Measurements from ENCODE around the gene ABCG1. TPM values are rescaled to one million over a fixed set of nuclear protein-coding genes. Genes with fewer than 3 reads are reported as not detected.

The ABCG1 gene
- total RNA-seq, 1 donor from 2014 or later, result 1.3 TPM

DNA sequence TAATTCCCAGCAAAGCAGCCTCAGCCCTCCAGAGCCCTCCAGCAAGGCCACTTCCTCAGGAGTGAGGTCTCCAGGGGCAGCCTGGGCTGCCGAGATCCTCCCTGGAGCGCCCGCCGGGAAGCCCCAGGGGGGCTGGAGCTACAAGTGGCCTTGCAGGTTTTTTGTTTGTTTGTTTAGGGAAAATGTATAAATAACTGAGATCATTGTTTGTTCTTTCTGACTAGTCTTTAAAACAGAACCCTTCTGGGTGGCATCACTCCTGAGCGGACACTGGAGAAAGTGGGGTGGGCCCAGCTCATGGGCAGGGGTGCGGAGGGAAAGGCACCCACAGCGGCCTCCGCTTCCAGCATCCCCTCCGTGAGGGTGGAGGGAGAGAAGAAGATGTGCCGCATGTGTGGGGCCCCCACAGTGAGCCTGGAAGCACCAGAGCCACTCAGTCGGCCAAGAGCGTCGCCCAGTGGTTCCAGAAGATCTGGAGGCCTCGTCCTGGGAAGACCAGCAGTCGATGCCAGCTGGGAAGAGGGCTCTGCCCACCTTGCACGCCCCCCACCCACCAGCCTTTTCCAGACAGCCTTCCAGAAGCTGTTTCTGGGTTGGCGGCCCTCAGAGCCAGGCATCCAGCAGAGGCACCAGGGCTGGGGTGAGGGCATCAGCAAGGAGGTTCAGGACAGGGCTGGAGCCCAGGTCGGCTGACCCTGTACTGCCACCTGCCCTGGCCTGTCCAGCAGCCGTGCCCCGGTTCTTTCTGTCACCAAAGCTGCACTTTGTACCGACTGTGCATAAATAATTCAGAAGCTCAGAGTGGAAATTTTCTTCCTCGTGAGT is 61.6 kb downstream of the ABCG1 start:
- no peaks in the 10 kb centered on the region for H3K9me3 Mint-ChIP-seq (ENCODE audit: unreplicated experiment)
- Histone ChIP-seq H3K4me1 (ENCODE audit: insufficient read depth, low read length) (peaks cover 3% of the 10 kb centered on the region), H3K9ac (ENCODE audit: low read length) (no peak overlapping the region), H3K36me3 (ENCODE audit: insufficient read depth, low read length) (no peaks in the 10 kb centered on the region), H3K79me2 (ENCODE audit: insufficient read depth, low read length) (no peaks in the 10 kb centered on the region), H3K27ac (ENCODE audit: low read depth, low read length) (no peak overlapping the region), H3K27me3 (ENCODE audit: insufficient read depth, low read length) (no peaks in the 10 kb centered on the region), H2AFZ (ENCODE audit: low read depth, low read length) (no peak overlapping the region), H3K4me3 (ENCODE audit: insufficient read depth, low read depth, low read length) (no peak overlapping the region), H3K4me2 (ENCODE audit: low read length) (no peak overlapping the region), H4K20me1 (ENCODE audit: insufficient read depth, low read length) (no peaks in the 10 kb centered on the region), H3K9me3 (ENCODE audit: insufficient read depth, low read depth, low read length) (no peaks in the 10 kb centered on the region)
- peaks cover 4% of the 10 kb centered on the region for H3K4me1 Mint-ChIP-seq (ENCODE audit: low read depth, unreplicated experiment)
- no peak overlapping the region for H3K4me3 Mint-ChIP-seq (ENCODE audit: unreplicated experiment)
- no peak for FAIRE-seq
- TF ChIP-seq CTCF (IDR thresholded peaks at IDR 0.05; ENCODE audit: insufficient read depth, low read depth, low read length), result no peak
- no peak for TF ChIP-seq EZH2 (IDR thresholded peaks at IDR 0.05; ENCODE audit: insufficient read depth, low read length)
- H3K36me3 Mint-ChIP-seq (ENCODE audit: low read depth, unreplicated experiment), result no peaks in the 10 kb centered on the region
- no peak overlapping the region for H3K27ac Mint-ChIP-seq (ENCODE audit: unreplicated experiment)
- no peak for DNase-seq (ENCODE audit: low read depth)
- peaks cover 29% of the 10 kb centered on the region for H3K27me3 Mint-ChIP-seq (ENCODE audit: low read depth, unreplicated experiment)

DNA sequence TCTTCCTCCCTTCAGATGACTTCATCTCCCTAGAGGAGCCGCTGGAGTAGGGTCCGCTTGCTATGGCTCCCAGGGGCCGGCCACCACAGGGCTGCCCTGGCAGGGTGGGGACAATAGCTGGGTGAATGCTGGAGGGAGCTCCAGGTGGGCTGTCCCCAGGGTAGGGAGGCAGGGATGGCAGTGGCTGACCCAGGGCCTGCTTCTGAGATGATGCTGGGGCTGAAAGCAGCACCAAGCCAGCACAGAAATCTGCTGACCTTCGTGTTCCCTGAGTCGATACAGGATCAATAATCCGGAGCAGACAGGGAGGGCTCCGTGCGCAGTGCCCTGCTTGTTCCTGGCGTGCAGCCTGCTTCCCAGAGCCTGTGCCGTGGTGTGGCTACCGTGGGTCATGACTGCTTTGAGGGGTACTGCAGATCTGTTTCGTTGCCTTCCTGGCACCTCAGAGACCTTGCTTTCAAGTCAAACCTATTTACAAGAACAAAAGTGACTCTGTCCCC is 62.3 kb downstream of the ABCG1 start:
- Histone ChIP-seq H3K4me3 (ENCODE audit: insufficient read depth, low read depth, low read length) (no peak overlapping the region), H3K9ac (ENCODE audit: low read length) (no peak overlapping the region), H3K9me3 (ENCODE audit: insufficient read depth, low read depth, low read length) (no peaks in the 10 kb centered on the region), H3K27me3 (ENCODE audit: insufficient read depth, low read length) (no peaks in the 10 kb centered on the region), H3K4me2 (ENCODE audit: low read length) (no peak overlapping the region), H4K20me1 (ENCODE audit: insufficient read depth, low read length) (no peaks in the 10 kb centered on the region), H3K4me1 (ENCODE audit: insufficient read depth, low read length) (peaks cover 3% of the 10 kb centered on the region), H3K36me3 (ENCODE audit: insufficient read depth, low read length) (no peaks in the 10 kb centered on the region), H3K79me2 (ENCODE audit: insufficient read depth, low read length) (no peaks in the 10 kb centered on the region), H2AFZ (ENCODE audit: low read depth, low read length) (no peak overlapping the region), H3K27ac (ENCODE audit: low read depth, low read length) (no peak overlapping the region)
- H3K4me3 Mint-ChIP-seq (ENCODE audit: unreplicated experiment), result no peak overlapping the region
- no peaks in the 10 kb centered on the region for H3K36me3 Mint-ChIP-seq (ENCODE audit: low read depth, unreplicated experiment)
- H3K9me3 Mint-ChIP-seq (ENCODE audit: unreplicated experiment), result peaks cover 2% of the 10 kb centered on the region
- DNase-seq (ENCODE audit: low read depth) (no peak), FAIRE-seq (no peak)
- H3K27ac Mint-ChIP-seq (ENCODE audit: unreplicated experiment), result no peak overlapping the region
- H3K27me3 Mint-ChIP-seq (ENCODE audit: low read depth, unreplicated experiment), result peaks cover 28% of the 10 kb centered on the region
- peaks cover 4% of the 10 kb centered on the region for H3K4me1 Mint-ChIP-seq (ENCODE audit: low read depth, unreplicated experiment)
- TF ChIP-seq EZH2 (IDR thresholded peaks at IDR 0.05; ENCODE audit: insufficient read depth, low read length), result no peak
- TF ChIP-seq CTCF (IDR thresholded peaks at IDR 0.05; ENCODE audit: insufficient read depth, low read depth, low read length), result no peak

GRCh38 chr21:42282021-42282420 is 63.1 kb downstream of the ABCG1 start:
- Mint-ChIP-seq H3K9me3 (ENCODE audit: unreplicated experiment) (peaks cover 9% of the 10 kb centered on the region), H3K27ac (ENCODE audit: unreplicated experiment) (no peak overlapping the region), H3K4me1 (ENCODE audit: low read depth, unreplicated experiment) (peaks cover 4% of the 10 kb centered on the region), H3K27me3 (ENCODE audit: low read depth, unreplicated experiment) (peaks cover 36% of the 10 kb centered on the region), H3K4me3 (ENCODE audit: unreplicated experiment) (no peak overlapping the region), H3K36me3 (ENCODE audit: low read depth, unreplicated experiment) (no peaks in the 10 kb centered on the region)
- H3K36me3 ChIP-seq (ENCODE audit: insufficient read depth, low read length), result no peaks in the 10 kb centered on the region
- H3K27ac ChIP-seq (ENCODE audit: low read depth, low read length), result no peak overlapping the region
- H3K79me2 ChIP-seq (ENCODE audit: insufficient read depth, low read length), result no peaks in the 10 kb centered on the region
- H3K9ac ChIP-seq (ENCODE audit: low read length), result no peak overlapping the region
- H3K9me3 ChIP-seq (ENCODE audit: insufficient read depth, low read depth, low read length), result no peaks in the 10 kb centered on the region
- no peak overlapping the region for H3K4me3 ChIP-seq (ENCODE audit: insufficient read depth, low read depth, low read length)
- FAIRE-seq (no peak), DNase-seq (ENCODE audit: low read depth) (no peak)
- no peaks in the 10 kb centered on the region for H4K20me1 ChIP-seq (ENCODE audit: insufficient read depth, low read length)
- no peak overlapping the region for H2AFZ ChIP-seq (ENCODE audit: low read depth, low read length)
- TF ChIP-seq EZH2 (IDR thresholded peaks at IDR 0.05; ENCODE audit: insufficient read depth, low read length) (no peak), CTCF (IDR thresholded peaks at IDR 0.05; ENCODE audit: insufficient read depth, low read depth, low read length) (no peak)
- no peak overlapping the region for H3K4me2 ChIP-seq (ENCODE audit: low read length)
- H3K4me1 ChIP-seq (ENCODE audit: insufficient read depth, low read length), result peaks cover 3% of the 10 kb centered on the region
- H3K27me3 ChIP-seq (ENCODE audit: insufficient read depth, low read length), result no peaks in the 10 kb centered on the region

Measured in astrocyte (in vitro differentiated cells and primary cell).